GM19023 (cell line): ENCODE measurements around the gene NFAM1.

Experiments used
- ATAC-seq: cut with Tn5 transposase; IDR thresholded peaks from one replicate; pipeline ENCODE4 v1.9.1; 2021; ENCODE audit warnings: mild to moderate bottlenecking, moderate library complexity; ENCODE audit not compliant: unreplicated experiment

The NFAM1 gene

DNA sequence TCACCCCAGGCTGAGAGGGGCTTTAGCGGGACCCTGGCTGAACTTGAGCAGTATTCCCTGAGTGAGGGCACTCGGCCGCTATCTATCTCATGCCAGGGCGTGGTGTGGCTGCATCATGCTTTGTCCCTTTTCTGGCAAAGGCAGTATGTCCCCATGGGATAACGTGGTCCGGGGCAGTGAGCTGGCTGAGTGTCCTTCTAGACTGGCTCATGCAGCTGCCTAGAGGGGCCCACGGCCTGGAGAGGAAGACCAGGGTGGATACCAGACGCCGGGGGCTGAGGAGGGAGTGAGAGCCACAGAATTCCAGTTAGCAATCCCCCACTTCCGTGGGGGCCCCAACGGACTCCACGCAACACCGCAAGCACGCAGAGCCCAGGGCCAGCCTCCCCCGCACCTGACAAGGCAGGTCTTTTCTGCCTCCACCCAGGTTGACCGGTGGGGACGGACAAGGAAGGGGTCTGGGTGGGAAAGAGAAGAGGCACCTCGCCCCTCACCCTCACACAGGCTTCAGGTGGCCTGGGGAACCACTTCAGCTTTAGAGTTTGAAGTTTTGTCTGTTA is 15.5 kb downstream of the NFAM1 start:
- no peak for ATAC-seq

DNA sequence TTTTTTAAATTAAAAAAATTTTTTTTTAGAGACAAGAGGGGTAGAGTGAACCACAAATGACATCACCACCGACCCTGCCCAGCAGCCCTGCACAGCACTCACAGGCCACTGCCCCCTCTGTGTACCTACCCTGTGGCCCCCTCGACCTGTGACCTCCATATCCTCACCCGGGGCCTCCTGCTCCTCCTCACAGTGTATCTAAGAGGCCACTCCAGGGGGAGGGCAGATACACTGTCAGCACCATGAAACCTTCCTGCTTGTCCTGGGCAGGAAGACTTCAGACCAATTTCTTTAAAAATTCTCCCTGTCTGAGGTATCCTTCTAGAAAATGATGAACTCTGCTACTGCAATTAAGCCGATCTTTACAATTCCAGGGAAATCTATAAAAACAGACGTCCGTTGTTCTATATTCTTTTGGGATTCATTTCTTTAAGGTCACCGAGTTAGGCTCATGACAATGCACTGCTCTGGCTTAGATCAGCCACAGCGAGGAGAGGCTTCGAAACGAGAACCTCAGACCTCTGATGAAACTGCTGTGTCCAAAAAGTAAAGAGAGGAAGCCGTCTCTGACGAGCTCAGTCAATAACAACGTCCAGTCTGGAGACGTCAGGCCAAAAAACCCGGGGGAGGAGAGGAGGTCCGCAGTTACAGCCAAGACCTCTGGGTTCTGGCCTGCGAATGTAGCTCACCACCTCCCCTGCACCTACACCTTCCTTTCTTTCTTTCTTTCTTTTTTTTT is 17.5 kb downstream of the NFAM1 start:
- no peak for ATAC-seq

DNA sequence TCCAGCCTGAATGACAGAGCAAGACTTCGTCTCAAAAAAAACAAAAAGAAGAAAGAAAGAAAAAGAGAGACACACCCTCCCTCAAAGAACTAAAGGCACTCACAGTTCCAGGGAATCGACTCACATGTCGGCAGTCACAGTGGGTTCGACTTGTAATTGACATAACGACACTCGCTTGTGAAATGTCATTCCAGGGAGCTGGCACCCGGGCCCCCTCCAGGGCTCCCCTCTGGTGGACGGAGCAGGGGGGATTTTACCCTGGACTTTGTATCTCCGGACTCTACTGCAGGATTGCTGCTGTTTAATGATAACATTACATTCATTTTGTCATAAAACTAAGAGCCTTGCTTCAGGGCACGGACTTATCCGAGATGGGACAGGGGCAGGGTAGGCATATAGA is 18.2 kb downstream of the NFAM1 start:
- no peak for ATAC-seq

DNA sequence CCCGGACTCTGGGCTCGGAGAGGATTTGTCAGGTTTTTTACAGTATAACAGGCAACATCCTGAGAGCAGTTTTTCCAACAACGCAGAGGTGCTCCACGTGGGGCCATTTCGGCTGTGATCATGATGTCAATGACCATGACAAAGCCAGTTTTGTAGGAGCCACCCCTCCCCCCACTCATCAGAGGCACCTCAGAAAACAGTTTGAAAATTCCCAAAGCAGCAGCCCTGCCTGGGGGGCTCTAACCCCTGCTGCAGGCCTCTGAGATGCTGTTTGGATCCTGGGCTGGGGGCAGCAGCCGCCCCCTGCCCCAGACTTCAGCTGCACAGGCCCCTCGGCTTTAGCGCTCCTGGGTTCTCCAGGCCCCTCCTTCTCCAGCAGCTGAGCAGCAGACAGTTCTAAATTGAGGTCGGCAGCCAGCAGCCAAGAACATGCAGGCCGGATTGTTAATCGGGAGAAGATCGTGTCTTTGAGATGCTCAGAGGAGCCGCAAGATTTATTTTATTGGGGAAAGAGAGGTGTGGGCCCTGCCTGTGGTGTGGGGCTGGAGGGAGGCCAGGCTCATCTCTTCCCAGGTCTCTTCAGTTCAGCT is 19.4 kb downstream of the NFAM1 start:
- no peak for ATAC-seq

DNA sequence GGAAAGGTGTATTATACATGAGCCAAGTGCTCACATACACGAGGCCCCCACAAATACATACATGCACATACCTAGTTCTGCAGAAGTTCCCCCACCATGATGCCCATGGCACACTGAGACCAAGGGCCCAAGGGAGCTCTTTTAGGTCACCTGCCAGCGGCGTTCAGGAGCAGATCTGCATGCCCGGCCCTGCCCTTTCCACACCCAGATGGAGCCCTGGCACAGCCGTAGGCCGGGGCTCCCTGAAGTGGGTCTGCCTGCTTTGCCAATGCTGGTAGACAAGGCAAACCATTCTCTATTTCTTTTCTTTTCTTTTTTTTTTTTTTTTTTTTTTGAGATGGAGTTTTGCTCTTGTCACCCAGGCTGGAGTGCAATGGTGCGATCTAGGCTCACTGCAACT is 21.5 kb downstream of the NFAM1 start:
- ATAC-seq = no peak

DNA sequence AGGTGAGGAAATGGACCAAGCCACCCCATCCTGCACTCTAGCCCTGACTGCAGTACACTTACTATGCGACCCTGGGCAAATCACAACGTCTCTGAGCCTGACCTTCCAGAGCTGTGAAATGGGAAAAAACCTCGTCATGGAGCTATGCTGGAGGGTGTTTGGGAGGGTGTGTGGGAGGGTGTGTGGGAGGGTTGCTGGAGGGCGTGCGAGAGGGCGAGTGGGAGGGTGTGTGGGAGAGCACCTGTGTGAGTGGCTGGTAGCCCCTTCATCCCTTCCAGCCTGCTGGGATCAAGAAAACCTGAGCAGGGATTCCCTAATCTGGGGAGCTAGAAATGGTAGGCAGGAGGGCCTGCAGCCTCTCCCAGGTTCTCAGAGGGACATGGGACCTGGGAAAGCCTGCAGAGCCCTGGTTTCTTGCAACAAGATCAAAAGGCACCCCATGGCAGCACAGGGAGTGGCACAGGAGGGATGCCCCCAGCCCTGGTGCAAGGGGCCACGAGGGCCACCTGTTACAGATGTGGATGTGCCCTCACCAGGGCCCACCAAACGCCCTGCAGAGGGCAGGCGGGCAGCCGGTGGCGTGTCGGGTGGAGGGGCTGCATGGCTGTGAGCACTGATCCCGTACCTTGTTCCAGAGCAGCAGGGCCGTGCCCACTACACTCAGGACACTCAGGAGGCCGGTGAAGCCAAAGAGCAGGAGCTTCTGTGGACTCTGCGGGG is 23.2 kb downstream of the NFAM1 start:
- ATAC-seq = no peak

DNA sequence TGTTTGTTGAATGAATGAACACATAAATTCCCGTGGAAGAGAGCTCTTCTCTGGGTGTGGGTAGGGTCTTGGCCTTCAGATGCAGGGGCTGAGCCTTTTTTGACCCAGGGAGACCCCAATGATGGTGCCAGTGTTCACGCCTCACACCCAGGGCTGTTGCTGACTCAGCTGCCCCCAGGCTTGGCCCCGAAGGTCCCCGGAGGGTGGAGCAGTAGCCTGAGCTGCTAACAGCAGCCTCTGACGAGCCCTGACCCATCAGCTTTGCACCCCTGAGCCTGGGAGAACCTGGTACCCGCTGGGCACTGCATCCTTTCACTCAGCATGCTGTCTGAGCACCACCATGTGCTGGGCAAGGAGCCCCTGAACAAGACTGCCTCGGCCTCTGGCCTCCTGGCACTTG is 23.9 kb downstream of the NFAM1 start:
- no peak for ATAC-seq

DNA sequence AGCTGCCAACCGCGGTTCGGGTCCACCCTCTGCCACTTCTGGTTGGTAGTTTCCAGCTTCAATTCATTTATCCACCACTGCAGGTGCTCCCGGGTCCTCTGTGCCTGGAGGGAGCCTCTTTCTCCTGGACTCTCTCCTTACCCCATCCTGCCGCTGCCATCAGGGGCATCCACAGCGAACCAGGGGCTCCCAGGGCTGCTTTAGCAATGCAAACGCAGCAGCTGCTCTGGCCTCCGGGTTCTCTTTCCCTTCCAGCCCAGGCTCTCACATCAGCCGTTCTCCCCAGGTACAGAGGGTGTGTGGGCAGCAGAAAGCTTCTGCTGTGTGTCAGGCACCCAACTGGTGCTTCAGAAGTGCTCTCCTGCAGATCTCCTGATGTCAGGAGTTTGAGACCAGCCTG is 27.9 kb downstream of the NFAM1 start:
- ATAC-seq = no peak

DNA sequence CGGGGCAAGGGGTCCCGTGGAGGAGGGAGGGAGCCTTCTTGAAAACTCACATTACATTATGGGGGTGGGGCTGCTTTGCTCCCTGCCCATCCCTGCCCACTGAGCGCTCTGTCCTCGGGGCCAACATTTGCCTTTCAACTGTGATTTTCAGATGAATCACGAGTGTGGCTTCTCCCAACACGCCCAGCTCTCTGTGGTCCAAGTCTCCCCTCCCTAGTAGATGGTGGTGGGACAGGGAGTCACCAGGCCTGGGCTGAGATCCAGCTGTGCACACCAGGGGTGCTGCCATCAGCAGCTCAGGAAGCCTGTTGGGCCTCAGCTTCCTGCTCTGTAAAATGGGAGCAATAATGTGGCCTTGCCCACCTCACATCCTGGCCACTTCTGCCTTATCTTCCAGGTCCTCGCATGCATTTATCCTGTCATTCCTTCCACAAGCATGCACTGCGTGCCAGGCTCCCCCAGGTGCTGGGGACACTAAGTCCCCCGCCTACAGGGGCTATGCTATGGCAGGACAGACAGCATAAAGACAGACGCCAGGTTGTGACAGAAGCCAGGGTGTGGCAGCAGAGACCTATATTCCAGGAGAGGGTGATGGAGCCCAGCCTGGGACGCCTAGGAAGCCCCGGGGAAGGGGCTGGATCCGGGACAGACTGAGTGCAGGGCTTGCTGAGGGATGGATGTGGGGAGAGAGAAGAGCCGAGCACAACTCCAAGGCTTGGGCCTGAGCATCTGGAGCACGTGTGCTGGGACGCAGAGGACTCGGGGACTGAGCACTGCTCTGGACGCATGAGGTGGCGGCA is 30.5 kb downstream of the NFAM1 start:
- no peak for ATAC-seq

DNA sequence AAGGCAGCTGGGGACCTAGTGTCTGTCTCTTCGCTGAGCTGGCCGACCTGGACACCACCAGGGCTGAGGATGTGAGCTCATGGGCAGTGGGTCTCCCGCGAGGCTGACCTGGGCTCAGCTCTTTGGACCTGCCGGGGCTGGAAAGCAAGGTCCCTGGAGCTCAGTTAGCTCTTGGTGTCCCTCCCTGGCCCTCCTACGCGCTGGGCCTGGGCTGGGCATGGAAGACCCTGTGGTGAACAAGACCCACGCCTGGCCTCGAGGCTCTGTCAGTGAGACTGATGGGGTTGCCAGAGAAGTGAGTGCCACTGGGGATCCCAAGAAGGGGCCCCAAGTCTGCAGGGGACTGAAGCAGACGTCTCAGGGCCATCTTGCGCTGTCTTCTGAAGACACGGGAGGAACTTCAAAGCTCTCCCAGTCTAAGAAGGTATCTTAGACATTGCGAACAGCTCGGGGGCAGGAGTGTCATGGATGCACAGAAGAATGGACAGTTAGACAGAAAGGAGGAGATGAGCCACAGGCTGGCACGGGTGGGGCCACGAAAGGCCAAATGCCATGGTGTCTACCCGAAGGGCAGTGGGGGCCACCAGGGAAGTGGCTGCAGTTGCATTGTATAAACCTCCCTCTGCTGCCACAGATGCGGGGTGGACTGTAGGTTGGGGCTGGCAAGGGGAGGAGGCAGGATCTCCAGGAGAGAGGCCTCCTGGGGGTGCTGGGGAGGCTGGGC is 31.2 kb downstream of the NFAM1 start:
- no peak for ATAC-seq

DNA sequence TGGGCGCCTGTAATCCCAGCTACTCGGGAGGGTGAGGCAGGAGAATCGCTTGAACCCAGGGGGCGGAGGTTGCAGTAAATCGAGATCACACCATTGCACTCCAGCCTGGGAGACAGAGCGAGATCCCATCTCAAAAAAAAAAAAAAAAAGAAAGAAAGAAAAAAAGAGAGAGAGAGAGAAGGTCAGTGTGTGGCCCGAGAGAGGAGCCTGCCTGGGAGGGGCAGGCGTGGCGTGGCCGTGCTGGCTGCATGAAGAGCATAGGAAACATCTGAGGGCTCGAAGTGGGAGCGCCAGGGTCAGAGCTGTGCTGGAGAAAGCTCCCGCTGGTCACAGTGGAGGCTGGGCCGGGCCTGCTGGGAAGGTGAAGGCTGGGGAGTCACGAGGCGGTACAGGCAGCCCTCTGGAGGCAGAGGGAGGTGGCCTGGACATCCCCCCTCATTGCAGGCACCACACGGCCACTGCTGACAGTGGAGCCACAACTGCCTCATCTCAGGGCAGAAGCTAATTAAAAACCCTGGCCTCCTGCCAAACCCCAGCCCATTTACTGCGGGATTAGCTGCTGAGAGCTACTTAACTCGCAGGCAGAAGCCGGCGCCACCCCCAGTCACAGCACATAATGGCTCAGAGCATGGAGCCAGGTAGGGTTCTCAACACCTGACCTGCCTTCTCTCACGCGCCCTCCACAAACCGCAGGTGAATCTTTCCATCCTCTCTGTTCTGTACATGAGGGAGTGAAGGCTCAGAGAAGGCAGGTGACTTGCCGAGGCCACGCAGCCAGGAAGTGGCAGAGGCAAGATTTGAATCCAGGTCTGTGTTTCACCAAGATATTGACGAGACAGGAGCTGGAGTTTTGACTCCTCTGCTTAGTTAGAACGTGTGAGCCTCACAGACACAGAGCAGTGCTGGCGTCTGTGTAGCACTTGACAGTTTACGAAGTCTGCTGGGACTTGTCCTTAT is 32.6 kb downstream of the NFAM1 start:
- ATAC-seq = no peak

DNA sequence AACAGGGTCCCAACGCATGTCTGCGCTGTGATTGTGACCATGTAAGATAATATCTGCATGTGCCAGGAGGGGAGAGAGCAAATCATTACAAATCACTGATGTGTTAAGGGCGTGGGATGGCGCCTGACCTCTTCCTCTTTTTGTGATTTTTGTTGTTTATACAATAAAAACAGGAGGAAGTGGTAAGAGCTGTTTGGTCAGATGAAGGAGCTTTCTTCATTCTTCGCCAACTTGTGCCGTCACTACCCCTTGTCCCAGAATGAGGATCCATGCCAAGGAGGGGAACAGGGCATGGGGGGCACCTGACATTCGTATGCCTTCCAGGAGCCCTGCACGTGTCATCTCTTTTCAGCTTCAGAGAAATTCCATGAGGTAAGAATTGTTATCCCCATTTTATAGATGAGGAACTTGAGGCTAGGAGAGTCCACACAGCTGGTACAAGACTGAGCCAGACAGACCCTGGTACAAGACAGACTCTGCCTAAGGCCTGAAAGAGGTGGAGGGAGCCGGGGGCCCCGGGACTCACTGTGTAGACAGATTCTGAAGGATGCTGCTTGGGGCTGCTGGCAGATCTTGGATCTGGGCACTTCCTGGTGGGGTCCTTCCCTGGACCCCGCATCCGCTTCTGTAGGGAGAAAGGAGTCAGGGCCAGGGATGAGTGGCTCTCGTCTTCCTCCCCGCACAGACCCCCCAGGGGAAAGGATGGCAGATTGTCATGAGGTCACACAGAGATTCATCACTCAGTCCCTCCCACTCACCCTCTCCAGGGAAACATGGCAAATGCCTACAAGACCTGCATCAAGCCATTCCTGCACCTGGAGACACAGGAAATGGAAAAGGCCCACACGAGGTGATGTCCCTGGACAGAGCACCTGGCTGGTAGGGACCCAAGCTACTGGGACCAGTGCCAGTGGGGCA is 34.6 kb downstream of the NFAM1 start:
- ATAC-seq = no peak

DNA sequence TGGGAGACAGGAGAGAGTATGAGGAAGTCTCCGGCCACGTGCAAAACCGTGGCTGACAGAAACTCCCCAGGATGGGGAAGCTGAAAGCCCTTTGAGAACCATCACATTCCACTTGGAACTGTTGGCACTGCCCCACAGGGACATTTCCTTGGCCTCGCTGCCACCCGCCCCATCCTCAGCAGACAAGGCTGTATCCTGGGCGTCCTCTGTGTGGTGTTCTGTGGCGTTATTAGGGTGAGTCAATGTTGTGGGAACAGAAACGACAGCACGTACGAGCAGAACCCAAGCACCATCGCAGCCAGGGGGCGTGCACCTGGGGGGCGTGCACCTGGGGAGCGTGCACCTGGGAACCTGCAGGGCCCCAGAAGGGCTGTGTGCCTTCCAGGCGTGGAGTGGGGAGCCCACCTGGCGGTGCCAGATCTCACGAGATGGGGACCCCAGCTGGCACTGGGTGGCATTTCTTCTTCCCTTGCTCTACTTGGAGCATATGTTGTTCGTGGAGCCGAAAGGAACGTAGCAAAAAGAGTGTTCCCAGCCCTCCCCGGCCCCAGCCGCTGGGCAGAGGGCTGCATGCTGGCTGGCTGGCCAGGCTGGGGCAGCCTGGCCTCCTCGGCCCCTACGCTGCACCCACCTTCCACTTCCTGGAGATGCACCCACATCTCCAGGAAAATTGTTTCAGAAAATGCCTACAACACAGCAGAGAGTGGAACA is 35.4 kb downstream of the NFAM1 start:
- ATAC-seq = no peak

DNA sequence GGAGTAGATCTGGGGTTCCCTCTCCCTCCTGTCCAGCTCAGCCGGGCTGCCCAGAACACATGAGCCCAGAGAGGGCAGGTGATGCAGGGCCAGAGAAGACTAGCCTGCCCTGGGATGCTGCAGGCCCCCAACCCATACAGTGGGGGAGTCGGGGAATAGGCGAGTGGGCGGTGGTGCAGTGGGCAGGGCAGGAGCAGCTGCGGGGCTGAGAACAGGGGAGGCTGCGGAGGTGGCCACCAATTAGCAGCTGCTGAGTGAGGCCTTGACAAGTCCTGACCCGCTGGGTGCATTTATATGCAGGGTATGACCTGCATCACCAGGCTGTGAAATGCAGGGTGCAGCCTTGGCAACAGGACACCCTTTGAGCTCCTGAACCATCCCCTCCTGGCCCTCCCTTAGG is 43.1 kb downstream of the NFAM1 start:
- no peak for ATAC-seq

DNA sequence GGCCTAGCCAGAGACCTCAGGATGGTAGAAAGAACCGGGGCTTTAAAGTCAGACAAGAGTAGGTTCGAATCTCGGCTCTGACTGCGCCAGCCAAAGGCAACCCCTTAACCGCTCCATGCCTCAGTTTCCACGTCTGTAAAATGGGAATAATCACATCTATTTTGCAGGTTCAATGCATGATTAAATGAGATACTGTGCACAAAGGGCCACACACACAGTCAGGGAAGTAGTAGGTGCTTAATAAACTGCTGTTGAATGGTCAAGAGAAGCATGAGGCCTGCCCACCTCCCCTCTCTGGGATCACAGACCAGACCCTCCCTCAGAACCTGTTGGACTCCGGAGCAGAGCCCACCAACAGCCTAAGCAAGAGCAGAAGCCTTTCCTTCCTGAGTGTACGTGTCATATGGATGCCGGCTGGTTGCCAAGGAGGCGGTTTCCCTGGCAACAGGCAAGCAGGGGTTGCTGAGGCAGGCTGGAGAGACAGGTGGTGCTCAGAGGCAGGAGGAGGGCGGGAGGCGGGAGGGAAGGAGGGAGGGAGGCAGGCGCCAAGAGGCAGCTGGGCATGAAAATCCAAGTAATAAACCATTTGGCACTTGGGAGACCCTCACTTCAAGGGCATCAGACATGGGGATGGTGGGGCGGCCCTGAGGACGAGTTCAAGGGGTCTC is 43.9 kb downstream of the NFAM1 start:
- ATAC-seq = no peak

DNA sequence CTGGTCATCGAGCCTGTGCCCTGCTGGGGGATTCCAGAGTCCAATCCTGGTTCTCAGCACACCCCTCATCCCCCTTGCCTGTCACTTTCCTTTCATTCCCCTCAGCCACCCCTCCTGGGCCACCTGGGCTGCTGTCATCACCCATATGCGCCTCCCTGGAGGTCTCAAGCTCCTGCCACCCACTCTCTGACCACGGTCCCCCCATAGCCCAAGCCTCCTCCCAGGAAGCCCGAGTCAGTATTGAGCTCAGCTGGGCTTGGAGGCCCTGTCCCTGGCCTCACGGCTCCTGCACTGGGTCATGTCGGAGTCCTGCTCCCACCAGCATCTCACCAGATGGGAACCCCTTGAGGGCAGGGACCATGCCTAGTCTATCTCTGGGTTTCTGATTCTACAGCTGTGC is 44.6 kb downstream of the NFAM1 start:
- ATAC-seq = no peak

DNA sequence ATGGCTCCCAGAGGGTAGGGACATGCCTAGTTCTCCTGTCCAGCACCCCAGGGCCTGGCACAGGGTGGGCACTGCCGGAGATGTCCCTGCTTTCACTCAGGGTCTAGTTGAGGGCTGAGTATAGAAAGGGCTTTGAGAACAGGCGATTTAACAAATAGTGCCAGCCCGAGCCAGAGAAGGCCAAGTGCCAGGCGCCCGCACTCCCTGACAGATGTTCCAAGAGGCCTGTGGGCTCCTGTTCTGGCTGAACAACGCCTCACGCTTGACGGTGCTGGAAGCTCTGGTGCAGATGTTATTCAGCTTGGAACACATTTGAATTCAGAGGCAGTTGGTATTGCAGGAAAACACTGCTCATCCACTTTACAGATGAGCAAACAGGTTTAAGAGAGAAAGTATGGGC is 46.5 kb downstream of the NFAM1 start:
- no peak for ATAC-seq
